ENCODE measurements around the gene PKP2. TPM values are rescaled to one million over a fixed set of nuclear protein-coding genes. Genes with fewer than 3 reads are reported as not detected.

Gene PKP2
- total RNA-seq, 1 experiment from 2014 or later, result 2.8 TPM

- DNase-seq (ENCODE audit: low read depth), result peak; percentile 46
Measured at GRCh38 chr12:32811686-32812392, 84.7 kb downstream of the PKP2 start.

GRCh38 chr12:32809846-32810245 lies 86.7 kb downstream of the PKP2 start:
- DNase-seq (ENCODE audit: low read depth), result no peak

GRCh38 chr12:32809196-32809595 lies 87.4 kb downstream of the PKP2 start:
- no peak for DNase-seq (ENCODE audit: low read depth)

GRCh38 chr12:32804301-32804700 lies 92.3 kb downstream of the PKP2 start:
- no peak for DNase-seq (ENCODE audit: low read depth)

GRCh38 chr12:32801269-32801980 lies 95.2 kb downstream of the PKP2 start:
- DNase-seq (ENCODE audit: low read depth), result no peak

DNA sequence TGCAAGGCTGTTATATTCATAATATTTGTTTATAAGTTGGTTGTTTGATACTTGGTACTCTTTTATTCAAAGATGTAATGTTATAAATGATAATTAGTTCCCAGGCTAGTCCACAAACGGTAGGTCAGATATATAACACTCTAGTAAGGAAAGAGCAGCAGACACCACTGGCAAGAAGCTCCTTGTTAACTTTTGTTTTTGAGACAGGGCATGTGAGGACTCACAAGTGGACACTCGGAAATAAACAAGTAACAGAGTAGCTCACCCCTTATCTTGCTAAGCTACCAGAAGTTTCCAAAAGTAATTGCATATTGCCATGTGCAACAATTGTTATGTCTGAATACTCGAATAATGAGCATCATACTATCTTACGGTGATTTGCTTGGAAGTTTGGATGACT lies 102.3 kb downstream of the PKP2 start:
- DNase-seq (ENCODE audit: low read depth), result no peak

- no peak for DNase-seq (ENCODE audit: low read depth)
Measured at GRCh38 chr12:32789916-32790315, 106.7 kb downstream of the PKP2 start.

- no peak for DNase-seq (ENCODE audit: low read depth)
Measured at GRCh38 chr12:32789446-32789845, 107.1 kb downstream of the PKP2 start.

DNA sequence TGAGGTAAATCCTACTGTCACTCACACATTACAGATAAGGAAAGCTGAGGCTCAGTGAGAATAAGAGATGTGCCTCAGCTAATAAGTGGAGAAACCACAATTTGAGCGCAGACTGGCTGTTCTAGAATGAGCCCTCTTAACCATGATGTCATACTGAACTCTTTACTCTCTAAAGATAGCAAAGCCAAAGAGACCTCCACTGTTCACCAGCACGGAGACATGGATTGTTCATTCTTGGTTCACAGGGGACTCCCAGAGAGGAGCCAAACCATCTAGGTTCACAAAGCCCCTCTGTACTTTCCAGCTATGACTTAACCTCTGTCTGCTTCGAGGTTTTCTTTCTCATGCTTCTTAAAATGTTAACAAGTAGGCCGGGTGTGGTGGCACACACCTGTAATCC lies 108.2 kb downstream of the PKP2 start:
- DNase-seq (ENCODE audit: low read depth), result no peak

DNA sequence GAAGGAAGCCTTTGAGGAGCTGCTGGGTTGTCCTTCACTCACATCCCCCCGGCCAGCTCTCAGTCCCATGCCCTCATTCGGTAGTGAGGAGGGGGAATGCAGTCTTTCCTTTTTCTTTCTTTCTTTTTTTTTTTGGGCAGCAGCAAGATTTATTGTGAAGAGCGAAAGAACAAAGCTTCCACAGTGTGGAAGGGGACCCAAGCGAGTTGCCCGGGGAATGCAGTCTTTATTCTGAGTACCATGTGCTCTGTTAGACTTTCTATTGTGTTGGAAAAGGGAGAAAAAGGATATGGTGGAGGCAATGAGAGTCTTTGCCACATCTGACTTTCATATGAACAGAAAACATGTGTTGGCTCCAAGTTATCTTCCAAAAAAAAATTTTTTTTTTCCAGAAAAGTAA lies 111.0 kb downstream of the PKP2 start:
- no peak for DNase-seq (ENCODE audit: low read depth)

- no peak for DNase-seq (ENCODE audit: low read depth)
Measured at GRCh38 chr12:32783029-32783428, 113.5 kb downstream of the PKP2 start.

DNA sequence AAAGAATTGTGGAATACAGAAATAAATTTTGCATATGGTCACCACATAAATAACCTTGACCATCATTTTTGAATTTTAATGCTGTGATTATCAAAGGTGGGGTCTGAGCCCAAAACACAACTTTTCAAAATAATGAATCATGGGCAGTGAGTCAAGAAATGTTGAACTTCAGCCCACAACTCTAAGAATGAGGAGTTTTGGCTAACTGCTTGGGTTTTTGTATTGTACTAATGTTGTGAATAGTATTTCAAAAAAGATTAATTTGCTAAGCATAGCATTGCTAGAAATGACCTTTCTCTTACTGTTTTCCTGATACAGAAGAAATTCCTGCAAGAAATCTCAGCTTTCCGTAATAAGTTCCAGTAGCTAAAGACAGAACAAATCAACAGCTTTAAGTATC lies 116.5 kb downstream of the PKP2 start:
- no peak for DNase-seq (ENCODE audit: low read depth)

DNA sequence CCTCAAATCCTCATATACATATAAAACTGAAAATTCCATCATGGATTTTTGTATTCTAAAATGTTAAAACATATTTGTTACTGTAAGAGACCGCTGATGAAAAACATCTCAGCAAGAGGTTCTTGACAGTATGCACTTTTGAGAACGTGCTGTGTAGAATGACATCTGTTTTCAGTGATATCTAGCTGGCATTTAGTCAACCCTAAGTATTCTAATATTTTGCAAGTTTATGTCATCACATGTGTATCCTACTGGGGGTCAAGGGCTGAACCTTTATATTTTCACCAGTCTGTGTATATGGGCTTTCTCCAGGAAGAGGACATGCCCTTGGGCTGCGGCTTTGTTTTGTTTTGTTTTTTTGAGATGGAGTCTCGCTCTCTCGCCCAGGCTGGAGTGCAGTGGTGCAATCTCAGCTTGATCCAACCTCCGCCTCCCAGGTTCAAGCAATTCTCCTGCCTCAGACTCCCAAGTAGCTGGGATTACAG lies 118.8 kb downstream of the PKP2 start:
- no peak for DNase-seq (ENCODE audit: low read depth)

DNA sequence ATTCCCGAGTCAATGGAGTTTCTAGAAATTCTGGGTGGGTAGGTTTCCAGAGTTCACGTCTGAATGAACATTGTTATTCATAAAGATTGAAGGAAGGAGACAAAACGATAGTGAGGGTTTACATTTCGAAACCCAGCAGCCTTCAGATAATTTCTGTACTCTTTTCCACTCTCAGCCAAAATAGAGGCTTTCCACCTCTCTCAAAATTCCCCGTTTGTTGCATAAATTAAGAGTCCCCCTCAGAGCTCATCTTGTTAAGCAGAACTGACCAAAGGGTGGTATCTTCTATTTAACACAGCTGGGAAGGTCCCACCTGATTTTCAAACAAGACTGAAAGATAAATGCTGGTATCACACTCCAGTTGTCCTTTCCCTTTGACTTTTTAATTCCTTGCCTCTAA lies 119.4 kb downstream of the PKP2 start:
- DNase-seq (ENCODE audit: low read depth), result no peak

GRCh38 chr12:32776258-32776657 lies 120.3 kb downstream of the PKP2 start:
- no peak for DNase-seq (ENCODE audit: low read depth)

GRCh38 chr12:32773691-32774090 lies 122.9 kb downstream of the PKP2 start:
- DNase-seq (ENCODE audit: low read depth), result no peak

GRCh38 chr12:32770141-32770540 lies 126.4 kb downstream of the PKP2 start:
- no peak for DNase-seq (ENCODE audit: low read depth)

DNA sequence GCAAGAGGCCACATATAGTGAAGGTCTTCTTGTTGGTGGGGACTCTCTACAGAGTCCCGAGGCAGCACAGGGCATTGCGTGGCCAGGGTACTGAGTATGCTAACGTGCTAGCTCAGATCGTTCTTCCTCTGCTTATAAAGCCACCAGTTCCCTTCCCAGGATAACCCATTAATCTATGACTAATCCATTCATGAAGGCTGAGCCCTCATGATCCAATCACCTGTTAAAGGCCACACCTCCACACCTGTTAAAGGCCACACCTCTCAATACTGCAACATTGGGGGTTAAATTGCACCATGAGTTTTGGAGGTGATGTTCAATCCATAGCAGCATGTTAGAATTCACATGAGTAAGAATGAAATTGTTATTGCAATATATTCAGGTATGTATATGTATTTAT lies 128.1 kb downstream of the PKP2 start:
- no peak for DNase-seq (ENCODE audit: low read depth)

DNA sequence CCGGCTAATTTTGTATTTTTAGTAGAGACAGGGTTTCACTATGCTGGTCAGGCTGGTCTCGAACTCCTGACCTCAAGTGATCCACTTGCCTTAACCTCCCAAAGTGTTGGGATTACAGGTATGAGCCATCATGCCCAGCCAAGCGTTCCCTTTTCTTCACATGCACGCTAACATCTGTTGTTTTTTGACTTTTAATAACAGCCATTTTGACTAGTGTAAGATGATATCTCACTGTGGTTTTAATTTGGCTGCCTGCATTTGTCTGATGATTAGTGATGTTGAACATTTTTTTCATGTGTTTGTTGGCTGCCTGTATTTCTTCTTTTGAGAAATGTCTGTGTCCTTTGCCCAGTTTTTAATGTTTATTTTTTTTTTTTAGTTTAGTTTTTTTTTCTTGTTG lies 130.7 kb downstream of the PKP2 start:
- DNase-seq (ENCODE audit: low read depth), result peak; percentile 88

DNA sequence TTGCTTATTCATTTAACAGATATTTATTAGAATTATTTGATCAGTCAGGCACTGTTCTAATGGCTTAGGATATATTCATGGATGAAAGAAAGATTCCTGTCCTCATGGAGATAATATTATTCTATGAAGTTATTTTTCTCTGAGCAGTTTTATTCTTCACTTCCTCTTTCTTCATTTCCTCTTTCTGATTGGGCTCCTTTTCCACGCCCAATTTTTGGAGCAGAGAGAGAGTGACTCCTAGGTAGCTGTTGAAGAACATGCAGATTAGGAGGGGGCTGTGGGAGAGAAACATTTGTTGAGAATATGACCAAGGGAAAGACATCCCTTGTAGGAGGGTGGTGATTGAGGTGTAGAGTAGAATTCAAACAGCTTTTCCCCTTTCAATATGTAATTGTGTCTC lies 134.9 kb downstream of the PKP2 start:
- no peak for DNase-seq (ENCODE audit: low read depth)

GRCh38 chr12:32757157-32757556 lies 139.4 kb downstream of the PKP2 start:
- DNase-seq (ENCODE audit: low read depth), result no peak

GRCh38 chr12:32756476-32757066 lies 140.0 kb downstream of the PKP2 start:
- DNase-seq (ENCODE audit: low read depth), result peak; percentile 28

All from LHCN-M2 (cell line).